HepG2 (cell line): Measurements from ENCODE around the gene ALG14. TPM values are rescaled to one million over a fixed set of nuclear protein-coding genes. Genes with fewer than 3 reads are reported as not detected.

Experiments used
- CENPX ChIP-seq: sonication (generic); formaldehyde crosslinking; IDR thresholded peaks from 2 replicates; pipeline ENCODE4 v1.9.0; 2021; ENCODE audit warnings: mild to moderate bottlenecking, missing genetic modification reagents, moderate library complexity
- DPF2 ChIP-seq: sonication (generic); formaldehyde crosslinking; IDR thresholded peaks from 2 replicates; pipeline ENCODE4 v1.4.0; 2020; ENCODE audit warnings: mild to moderate bottlenecking, low read depth, missing genetic modification reagents, borderline replicate concordance
- EP300 ChIP-seq, 3 experiments: sonication (generic) in 1 of 3; formaldehyde crosslinking in 1 of 3; IDR thresholded peaks; 2 replicates each; pipeline versions ENCODE4 v1.5.1 to v1.6.1; 2011 to 2020; ENCODE audit warnings: low read depth in 2 of 3, low read length in 2 of 3, borderline replicate concordance in 1 of 3, improper control_type of control experiment in 1 of 3, mild to moderate bottlenecking in 1 of 3, missing genetic modification reagents in 1 of 3, moderate library complexity in 1 of 3
- HMG20B ChIP-seq: conservative IDR thresholded peaks from 2 replicates; pipeline ENCODE4 v1.6.1; 2016; ENCODE audit warnings: missing genetic modification reagents, missing compliant biosample characterization
- HNF4G ChIP-seq, 2 experiments: sonication (generic) in 1 of 2; formaldehyde crosslinking in 1 of 2; IDR thresholded peaks; 2 replicates each; pipeline versions ENCODE4 v1.4.0 to v1.6.1; 2011 to 2020; ENCODE audit warnings: borderline replicate concordance in 2 of 2, low read depth in 2 of 2, mild to moderate bottlenecking in 2 of 2, low read length in 1 of 2, missing genetic modification reagents in 1 of 2, moderate library complexity in 1 of 2
- HOXA7 ChIP-seq: sonication (generic); formaldehyde crosslinking; IDR thresholded peaks from 2 replicates; pipeline ENCODE4 v1.8.1; 2022; ENCODE audit warnings: mild to moderate bottlenecking, missing genetic modification reagents, moderate library complexity
- KDM5A ChIP-seq: fragments of 200-600 bp; sonication (generic); IDR thresholded peaks from 2 replicates; pipeline ENCODE4 v1.7.0; 2018; ENCODE audit warnings: antibody characterized with exemption, mild to moderate bottlenecking, low read length, borderline replicate concordance
- KDM5B ChIP-seq: sonication (generic); formaldehyde crosslinking; IDR thresholded peaks from 2 replicates; pipeline ENCODE4 v1.4.0; 2020; ENCODE audit warnings: missing genetic modification reagents, mild to moderate bottlenecking, borderline replicate concordance
- NFE2L1 ChIP-seq: sonication (generic); formaldehyde crosslinking; IDR thresholded peaks from 2 replicates; pipeline ENCODE4 v1.4.0; 2020; ENCODE audit warnings: missing genetic modification reagents, mild to moderate bottlenecking, borderline replicate concordance
- PPARG ChIP-seq: conservative IDR thresholded peaks from 2 replicates; pipeline ENCODE4 v1.6.1; 2016; ENCODE audit warnings: missing biosample characterization, missing genetic modification reagents
- RXRB ChIP-seq: IDR thresholded peaks from 2 replicates; pipeline ENCODE4 v1.6.1; 2016; ENCODE audit warnings: borderline replicate concordance, missing genetic modification reagents, missing compliant biosample characterization
- SATB2 ChIP-seq: sonication (generic); formaldehyde crosslinking; IDR thresholded peaks from 2 replicates; pipeline ENCODE4 v1.5.0; 2020; ENCODE audit warnings: missing genetic modification reagents
- SMARCE1 ChIP-seq: fragments of 450-650 bp; IDR thresholded peaks from 2 replicates; pipeline ENCODE4 v1.6.1; 2017; ENCODE audit warnings: borderline replicate concordance
- TARDBP ChIP-seq: sonication (generic); formaldehyde crosslinking; IDR thresholded peaks from 2 replicates; pipeline ENCODE4 v1.8.0; 2022; ENCODE audit warnings: mild to moderate bottlenecking, missing genetic modification reagents
- TBX2 ChIP-seq: sonication (generic); formaldehyde crosslinking; IDR thresholded peaks from 2 replicates; pipeline ENCODE4 v1.5.0; 2020; ENCODE audit warnings: missing genetic modification reagents, mild to moderate bottlenecking, borderline replicate concordance
- TEAD2 ChIP-seq: sonication (generic); formaldehyde crosslinking; IDR thresholded peaks from 2 replicates; pipeline ENCODE4 v1.9.0; 2021; ENCODE audit warnings: missing genetic modification reagents
- ZFP36L1 ChIP-seq: sonication (generic); formaldehyde crosslinking; IDR thresholded peaks from 2 replicates; pipeline ENCODE4 v1.8.0; 2022; ENCODE audit warnings: mild to moderate bottlenecking, missing genetic modification reagents, moderate library complexity
- ZMYM4 ChIP-seq: sonication (generic); formaldehyde crosslinking; IDR thresholded peaks from 2 replicates; pipeline ENCODE4 v1.8.1; 2023; ENCODE audit warnings: mild to moderate bottlenecking, missing genetic modification reagents
- ZNF256 ChIP-seq: sonication (generic); formaldehyde crosslinking; conservative IDR thresholded peaks from 2 replicates; pipeline ENCODE4 v1.4.0; 2020; ENCODE audit warnings: missing genetic modification reagents
- ZNF383 ChIP-seq: sonication (generic); formaldehyde crosslinking; IDR thresholded peaks from 2 replicates; pipeline ENCODE4 v1.4.0; 2020; ENCODE audit warnings: missing genetic modification reagents, mild to moderate bottlenecking, borderline replicate concordance
- ZNF768 ChIP-seq: sonication (generic); formaldehyde crosslinking; IDR thresholded peaks from 2 replicates; pipeline ENCODE4 v1.4.0; 2020; ENCODE audit warnings: missing genetic modification reagents
- ZNF775 ChIP-seq: sonication (generic); formaldehyde crosslinking; IDR thresholded peaks from 2 replicates; pipeline ENCODE4 v1.4.0; 2020; ENCODE audit warnings: missing genetic modification reagents, mild to moderate bottlenecking, moderate library complexity, borderline replicate concordance
- polyA plus RNA-seq, 8 experiments: library from polyadenylated mRNA; depleted of rRNA in 3 of 8; stranded (reverse) in 7 of 8; unstranded in 1 of 8; fragments of >200 nt; fragmentation: Illumina TruSeq in 4 of 8; extraction: Trizol in 4 of 8; gene quantifications; 2 replicates each; pipeline versions ENCODE4 v1.2.1 to v1.2.3, GENCODE V29; 2011 to 2016; ENCODE audit warnings: low read depth in 4 of 8, missing spikeins in 1 of 8, mixed read lengths in 1 of 8; ENCODE audit not compliant: insufficient read depth in 1 of 8
- total RNA-seq, 5 experiments: library from RNA; depleted of rRNA; stranded (reverse); fragments of >200 nt; fragmentation: Illumina TruSeq; extraction: Trizol; gene quantifications; 2 replicates each; pipeline ENCODE4 v1.2.3, GENCODE V29; 2016; ENCODE audit warnings: low read depth in 1 of 5
- TF ChIP-seq, protein P1 (sequence below): sonication (generic); IDR thresholded peaks from 2 replicates; pipeline ENCODE4 v1.6.1; 2016; ENCODE audit warnings: low read depth, borderline replicate concordance
- TF ChIP-seq, protein P2 (sequence below): sonication (generic); formaldehyde crosslinking; IDR thresholded peaks from 2 replicates; pipeline ENCODE4 v1.8.1; 2022; ENCODE audit warnings: mild to moderate bottlenecking, missing genetic modification reagents
- TF ChIP-seq, protein P3 (sequence below): sonication (generic); formaldehyde crosslinking; IDR thresholded peaks from 2 replicates; pipeline ENCODE4 v1.5.0; 2020; ENCODE audit warnings: missing genetic modification reagents, mild to moderate bottlenecking, borderline replicate concordance
- TF ChIP-seq, protein P4 (sequence below): sonication (generic); formaldehyde crosslinking; IDR thresholded peaks from 2 replicates; pipeline ENCODE4 v1.9.0; 2021; ENCODE audit warnings: missing genetic modification reagents, mild to moderate bottlenecking, borderline replicate concordance

ALG14 gene
- total and polyA plus RNA-seq, 2 of the 13 experiments (the other 11 are each of a cell fraction or from before 2014, with no cell fraction given), result 4.5 to 12.7 TPM

DNA sequence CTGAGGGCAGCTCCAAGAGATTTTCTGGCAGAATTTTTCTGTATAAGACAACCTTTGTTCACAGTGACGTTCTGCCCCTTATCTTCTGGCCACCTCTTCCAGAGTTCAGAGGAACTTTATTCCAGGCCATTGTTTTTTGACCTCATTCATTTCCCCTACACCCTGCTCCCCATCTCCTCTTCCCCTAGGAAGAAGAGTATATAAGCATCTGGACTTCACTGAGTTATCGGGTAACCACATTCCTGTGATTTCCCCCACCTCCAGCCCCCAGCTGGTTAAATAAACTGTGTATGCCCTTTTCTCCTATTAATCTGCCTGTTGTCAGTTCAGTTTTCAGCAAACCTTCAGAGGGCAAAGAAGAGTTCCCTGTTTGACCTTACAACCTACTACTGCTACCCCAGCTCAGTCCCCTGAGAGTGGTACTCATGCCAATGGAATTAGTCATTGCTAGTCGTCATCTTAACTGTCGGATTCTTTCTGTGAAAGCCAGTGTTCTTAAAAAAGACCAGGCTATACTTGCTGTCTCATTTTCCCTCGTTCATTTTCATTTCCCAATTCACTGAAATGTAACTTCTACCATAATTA lies 14.3 kb upstream of the ALG14 start (continued):
- peak; percentile 55; the same call in 1 of the 2 replicates for TF ChIP-seq DPF2 (CRISPR knock-in tag)
- no peak for TF ChIP-seq SMARCE1
- no peak for TF ChIP-seq NFE2L1 (CRISPR knock-in tag)
- TF ChIP-seq, protein P1, sequence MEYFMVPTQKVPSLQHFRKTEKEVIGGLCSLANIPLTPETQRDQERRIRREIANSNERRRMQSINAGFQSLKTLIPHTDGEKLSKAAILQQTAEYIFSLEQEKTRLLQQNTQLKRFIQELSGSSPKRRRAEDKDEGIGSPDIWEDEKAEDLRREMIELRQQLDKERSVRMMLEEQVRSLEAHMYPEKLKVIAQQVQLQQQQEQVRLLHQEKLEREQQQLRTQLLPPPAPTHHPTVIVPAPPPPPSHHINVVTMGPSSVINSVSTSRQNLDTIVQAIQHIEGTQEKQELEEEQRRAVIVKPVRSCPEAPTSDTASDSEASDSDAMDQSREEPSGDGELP, result peak; percentile 90
- 0 out of 2 replicates have a peak, but pooled peaks have one; percentile 65 for TF ChIP-seq RXRB (CRISPR knock-in tag)
- TF ChIP-seq, protein P2, sequence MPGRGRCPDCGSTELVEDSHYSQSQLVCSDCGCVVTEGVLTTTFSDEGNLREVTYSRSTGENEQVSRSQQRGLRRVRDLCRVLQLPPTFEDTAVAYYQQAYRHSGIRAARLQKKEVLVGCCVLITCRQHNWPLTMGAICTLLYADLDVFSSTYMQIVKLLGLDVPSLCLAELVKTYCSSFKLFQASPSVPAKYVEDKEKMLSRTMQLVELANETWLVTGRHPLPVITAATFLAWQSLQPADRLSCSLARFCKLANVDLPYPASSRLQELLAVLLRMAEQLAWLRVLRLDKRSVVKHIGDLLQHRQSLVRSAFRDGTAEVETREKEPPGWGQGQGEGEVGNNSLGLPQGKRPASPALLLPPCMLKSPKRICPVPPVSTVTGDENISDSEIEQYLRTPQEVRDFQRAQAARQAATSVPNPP (CRISPR knock-in tag), result no peak
- TF ChIP-seq HNF4G (IDR thresholded peaks at IDR 0.05; ENCODE audit: borderline replicate concordance, low read depth, low read length), result no peak
- TF ChIP-seq HNF4G (CRISPR knock-in tag; IDR thresholded peaks at IDR 0.05; ENCODE audit: borderline replicate concordance, low read depth), result no peak
- TF ChIP-seq TBX2, result no peak
- TF ChIP-seq ZMYM4, result peak; percentile 20; the same call in 1 of the 2 replicates
- no peak for TF ChIP-seq ZNF383 (CRISPR knock-in tag)
- TF ChIP-seq ZNF768 (CRISPR knock-in tag), result no peak
- TF ChIP-seq TARDBP (CRISPR knock-in tag), result 0 out of 2 replicates have a peak, but pooled peaks have one; percentile 22
- no peak for TF ChIP-seq CENPX (CRISPR knock-in tag)
- no peak for TF ChIP-seq KDM5B (CRISPR knock-in tag)
- no peak for TF ChIP-seq KDM5A
- TF ChIP-seq PPARG (CRISPR knock-in tag), result peak; percentile 89
- no peak for TF ChIP-seq ZNF256 (CRISPR knock-in tag)
- 0 out of 4 replicates have a peak, but pooled peaks of 1 of the 2 experiments have one; percentile 21 for TF ChIP-seq EP300 (IDR thresholded peaks at IDR 0.05; ENCODE audit: low read depth in 2 of 2, low read length in 2 of 2)
- TF ChIP-seq EP300 (CRISPR knock-in tag; IDR thresholded peaks at IDR 0.05; ENCODE audit: borderline replicate concordance), result no peak
- no peak for TF ChIP-seq SATB2 (CRISPR knock-in tag)
- TF ChIP-seq HMG20B, result no peak
- TF ChIP-seq, protein P3, sequence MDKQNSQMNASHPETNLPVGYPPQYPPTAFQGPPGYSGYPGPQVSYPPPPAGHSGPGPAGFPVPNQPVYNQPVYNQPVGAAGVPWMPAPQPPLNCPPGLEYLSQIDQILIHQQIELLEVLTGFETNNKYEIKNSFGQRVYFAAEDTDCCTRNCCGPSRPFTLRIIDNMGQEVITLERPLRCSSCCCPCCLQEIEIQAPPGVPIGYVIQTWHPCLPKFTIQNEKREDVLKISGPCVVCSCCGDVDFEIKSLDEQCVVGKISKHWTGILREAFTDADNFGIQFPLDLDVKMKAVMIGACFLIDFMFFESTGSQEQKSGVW (CRISPR knock-in tag), result no peak
- TF ChIP-seq, protein P4, sequence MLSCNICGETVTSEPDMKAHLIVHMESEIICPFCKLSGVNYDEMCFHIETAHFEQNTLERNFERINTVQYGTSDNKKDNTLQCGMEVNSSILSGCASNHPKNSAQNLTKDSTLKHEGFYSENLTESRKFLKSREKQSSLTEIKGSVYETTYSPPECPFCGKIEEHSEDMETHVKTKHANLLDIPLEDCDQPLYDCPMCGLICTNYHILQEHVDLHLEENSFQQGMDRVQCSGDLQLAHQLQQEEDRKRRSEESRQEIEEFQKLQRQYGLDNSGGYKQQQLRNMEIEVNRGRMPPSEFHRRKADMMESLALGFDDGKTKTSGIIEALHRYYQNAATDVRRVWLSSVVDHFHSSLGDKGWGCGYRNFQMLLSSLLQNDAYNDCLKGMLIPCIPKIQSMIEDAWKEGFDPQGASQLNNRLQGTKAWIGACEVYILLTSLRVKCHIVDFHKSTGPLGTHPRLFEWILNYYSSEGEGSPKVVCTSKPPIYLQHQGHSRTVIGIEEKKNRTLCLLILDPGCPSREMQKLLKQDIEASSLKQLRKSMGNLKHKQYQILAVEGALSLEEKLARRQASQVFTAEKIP (CRISPR knock-in tag), result no peak
- no peak for TF ChIP-seq ZFP36L1
- TF ChIP-seq ZNF775 (CRISPR knock-in tag), result no peak
- no peak for TF ChIP-seq HOXA7
- no peak for TF ChIP-seq TEAD2 (CRISPR knock-in tag)
